MM.1S (cell line): Measurements from ENCODE around the gene TCHP.

ENCODE experiments used
- CTCF ChIP-seq: fragments of 300-600 bp; sonication (generic); IDR thresholded peaks from 2 replicates; pipeline ENCODE4 v1.5.1; 2016; ENCODE audit warnings: antibody characterized with exemption, low read length, mixed read lengths
- EZH2 ChIP-seq: fragments of 300-600 bp; sonication (generic); optimal IDR thresholded peaks from 2 replicates; pipeline ENCODE3; 2017; ENCODE audit warnings: low read depth, mild to moderate bottlenecking, antibody characterized with exemption, low read length, mixed read lengths
- EZH2phosphoT487 ChIP-seq: fragments of 300-600 bp; sonication (generic); IDR thresholded peaks from 2 replicates; pipeline ENCODE4 v1.6.1; 2018; ENCODE audit warnings: antibody characterized with exemption, low read length

DNA sequence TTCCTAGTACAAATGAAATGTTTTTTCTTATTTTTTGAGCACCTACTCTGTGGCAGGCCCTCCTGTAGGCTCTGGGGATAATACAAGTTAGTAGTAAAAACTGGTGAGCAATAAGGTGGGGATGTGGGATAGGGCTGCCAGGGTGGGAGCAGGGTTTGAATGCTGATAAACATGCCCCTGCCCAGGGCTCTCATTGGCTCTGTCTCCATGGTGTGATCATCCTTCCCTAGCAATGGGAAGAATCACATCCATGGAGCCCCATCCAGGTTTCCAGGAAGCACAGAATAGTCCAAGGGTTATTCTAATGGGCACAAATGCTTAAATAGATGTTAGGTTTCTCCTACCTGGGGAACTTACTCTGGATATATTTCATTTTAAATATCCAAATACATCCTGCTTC lies 50.6 kb downstream of the TCHP start:
- TF ChIP-seq EZH2phosphoT487 (no peak), EZH2 (no peak), CTCF (no peak)
